Stimulated activated CD4-positive, alpha-beta T cell treated with anti-CD3 and anti-CD28 coated beads, Interleukin-4, amount 100 ng/mL, for 1 hour (primary cell): ENCODE results near the gene PRKCE.

ENCODE experiments used
- DNase-seq: peaks from one replicate; pipeline ENCODE4 v3.0.0-alpha.2; 2020

PRKCE gene

DNA sequence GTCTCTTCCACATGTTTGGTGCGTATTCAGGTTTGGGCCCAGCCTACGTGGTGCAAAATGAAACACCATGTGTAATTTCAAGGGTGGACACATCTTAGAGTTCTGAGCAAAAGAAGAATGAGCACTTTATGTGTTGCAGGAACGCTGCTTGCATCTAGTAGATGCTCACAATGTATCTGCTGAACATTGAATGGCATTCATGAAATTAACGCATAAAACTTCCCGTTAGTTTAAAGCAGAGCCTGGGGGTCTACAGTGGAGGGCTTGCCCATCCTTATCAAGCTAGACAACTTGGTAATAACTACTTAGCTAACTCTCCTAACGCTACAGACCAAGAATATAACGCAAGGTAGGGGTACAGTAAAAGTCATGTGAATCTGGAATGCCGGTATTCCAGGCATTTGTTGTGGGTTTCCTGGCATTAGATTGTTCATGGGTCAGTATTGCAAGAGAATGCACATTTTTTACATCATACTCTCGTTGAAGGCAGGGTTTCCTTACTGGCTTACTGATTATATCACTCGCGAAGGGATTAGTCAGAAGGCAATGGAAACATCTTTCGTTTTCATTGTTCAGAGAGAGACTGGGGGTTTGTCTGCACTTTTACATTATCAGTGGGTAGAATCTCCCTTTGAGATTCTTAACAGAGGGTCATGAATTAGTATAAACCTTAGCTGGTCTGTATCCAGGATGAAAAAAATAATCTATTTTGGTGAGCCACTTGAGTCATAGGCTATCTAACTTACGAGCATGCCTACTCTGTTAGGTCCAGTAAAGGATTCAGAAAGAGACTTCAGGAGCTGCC is 416.2 kb downstream of the PRKCE start:
- no peak for DNase-seq

DNA sequence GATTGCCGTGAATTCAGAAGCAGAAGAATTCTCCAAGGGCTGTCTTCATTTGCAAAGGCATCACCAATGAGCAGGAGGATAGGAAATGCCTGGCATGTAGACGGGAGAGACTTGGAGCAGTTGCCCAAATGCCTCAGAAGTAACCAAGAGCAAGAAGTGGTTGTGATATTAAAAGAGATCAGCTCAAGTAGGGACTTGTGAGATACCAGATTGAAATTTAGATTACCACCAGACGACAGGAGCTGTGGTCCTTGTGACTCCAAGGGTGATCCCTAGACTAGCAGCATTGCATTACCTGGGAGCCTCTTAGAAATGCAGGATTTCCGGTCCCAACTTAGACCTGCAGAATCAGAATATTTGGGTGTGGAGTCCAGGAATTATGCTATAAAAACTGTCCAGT is 417.2 kb downstream of the PRKCE start:
- no peak for DNase-seq

DNA sequence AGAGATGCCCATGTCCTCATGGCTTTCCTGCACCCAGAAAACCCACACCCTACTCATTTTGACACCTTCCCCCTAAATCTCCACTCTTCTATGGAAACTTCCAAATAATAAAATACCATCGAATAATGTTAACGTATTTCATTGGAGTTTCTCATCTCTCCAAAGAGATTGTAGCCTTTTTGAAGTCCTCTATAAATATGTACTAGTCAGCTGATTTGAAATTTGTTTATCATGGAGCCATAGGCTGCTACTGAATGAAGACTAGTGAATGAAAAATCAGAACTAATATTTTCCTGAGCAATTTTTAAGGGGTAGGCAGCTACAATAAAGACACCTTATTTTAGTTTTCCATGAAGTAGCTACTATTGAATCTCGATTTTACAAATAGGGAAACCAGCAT is 419.6 kb downstream of the PRKCE start:
- DNase-seq, result no peak

DNA sequence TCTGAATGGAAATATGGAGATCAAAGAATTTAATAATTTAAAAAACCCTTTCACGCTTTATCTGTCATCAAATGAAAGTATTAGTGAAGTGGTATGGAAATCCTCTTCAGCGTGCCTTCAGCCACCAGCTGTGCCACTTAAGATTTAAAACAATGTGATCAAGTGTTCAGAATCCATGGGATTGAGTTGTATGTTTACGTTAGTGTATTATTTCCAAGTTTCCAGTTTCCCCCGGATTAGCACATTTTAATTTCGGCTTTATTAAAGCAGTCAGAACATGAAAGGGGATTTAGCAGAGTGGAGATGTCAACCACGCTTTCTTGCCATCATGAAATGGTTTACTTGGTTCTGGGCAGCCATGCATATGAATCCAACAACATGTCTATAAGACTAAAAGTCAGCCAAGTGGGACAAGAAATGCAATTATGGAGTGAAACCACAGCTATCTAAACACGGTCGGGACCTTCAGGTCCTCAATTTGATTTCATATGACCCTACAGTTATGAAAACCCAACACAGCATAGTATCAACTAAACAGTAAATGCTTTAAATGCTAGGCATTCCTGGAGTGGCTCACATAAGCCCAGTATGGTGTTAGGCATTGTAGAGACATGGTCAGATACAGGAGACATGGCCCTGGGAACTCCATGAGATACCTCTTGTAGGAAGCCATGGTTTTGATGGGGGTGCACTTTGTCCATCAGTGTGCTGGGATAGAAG is 420.8 kb downstream of the PRKCE start:
- no peak for DNase-seq

DNA sequence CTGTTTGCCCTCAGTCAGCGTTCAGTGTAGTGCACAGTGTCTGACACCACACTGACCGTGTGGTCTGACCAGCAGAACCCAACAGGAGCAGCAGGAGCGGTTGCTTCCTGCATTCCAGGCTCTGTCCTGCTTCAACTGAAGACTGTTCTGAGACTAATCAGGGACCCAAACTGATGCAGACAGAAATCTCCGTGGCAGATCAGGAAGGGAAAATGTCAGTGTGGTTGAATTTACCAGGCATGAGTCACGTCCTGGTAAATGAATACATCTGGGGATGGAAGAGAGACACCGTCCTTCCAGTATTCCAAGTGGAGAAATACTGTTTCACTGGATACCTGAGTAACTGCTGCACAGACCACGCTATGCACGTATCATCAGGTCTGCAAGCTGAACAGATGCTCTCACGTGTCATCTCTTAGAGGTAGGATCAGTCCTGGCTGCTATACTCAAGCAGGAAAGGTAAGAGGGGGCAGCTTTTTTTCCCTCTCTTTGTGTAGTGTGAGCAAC is 422.1 kb downstream of the PRKCE start:
- no peak for DNase-seq

DNA sequence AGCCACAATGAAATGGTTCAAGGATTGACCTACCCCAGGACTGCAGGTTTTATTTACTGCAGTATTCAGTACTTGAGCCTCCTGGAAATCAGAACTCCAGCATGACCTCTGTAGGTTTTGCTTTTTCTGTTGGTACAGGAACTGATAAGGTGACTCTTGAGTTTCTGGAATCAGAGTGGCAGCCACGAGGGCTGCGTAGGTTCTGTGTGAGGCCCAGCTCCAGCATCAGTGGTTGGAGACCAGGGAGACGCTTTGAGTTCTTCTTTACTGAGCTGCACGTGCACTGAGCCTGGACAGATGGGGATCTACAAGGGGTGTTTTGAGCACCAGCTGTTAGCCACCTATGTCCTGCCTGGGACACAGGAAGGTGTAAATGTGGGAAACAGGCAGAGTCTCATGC is 423.0 kb downstream of the PRKCE start:
- DNase-seq, result no peak

DNA sequence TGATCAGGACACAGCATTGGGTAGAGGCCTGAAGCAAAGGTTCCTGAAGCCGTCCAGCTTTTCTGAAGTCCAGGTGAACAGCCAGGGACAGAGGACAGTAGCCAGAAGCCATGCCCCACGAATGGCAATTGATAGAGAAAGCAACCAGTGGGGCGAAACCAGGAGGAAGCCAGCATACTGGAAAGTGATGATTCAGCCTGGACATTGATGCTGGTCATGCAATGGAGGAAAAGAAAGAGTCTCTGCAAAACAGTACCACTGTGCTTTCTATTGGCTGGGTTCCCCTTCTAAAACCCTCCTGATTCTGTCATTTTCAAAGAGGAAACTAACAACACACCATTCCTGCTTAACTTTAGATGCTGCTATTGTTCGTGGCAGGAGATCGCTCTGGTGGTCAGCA is 424.4 kb downstream of the PRKCE start:
- DNase-seq, result no peak

DNA sequence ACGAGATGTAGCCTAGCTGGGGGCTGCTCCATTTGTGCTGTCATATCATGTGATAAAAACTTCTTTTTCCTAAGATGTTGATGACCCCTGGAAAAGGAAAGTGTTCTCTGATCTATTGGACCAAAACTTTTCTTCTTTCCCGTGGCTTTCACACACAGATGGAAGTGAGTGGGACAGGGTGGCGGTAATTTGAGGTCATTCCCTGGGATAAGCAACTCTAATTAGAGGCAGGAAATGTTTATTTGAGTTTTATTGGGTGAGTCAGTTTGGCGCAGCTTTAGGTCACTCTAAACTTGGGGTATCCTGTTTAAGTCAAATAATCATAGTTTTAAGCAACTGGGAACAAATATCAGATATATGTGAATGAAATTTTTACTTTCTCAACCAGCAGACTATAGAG is 424.8 kb downstream of the PRKCE start:
- no peak for DNase-seq

DNA sequence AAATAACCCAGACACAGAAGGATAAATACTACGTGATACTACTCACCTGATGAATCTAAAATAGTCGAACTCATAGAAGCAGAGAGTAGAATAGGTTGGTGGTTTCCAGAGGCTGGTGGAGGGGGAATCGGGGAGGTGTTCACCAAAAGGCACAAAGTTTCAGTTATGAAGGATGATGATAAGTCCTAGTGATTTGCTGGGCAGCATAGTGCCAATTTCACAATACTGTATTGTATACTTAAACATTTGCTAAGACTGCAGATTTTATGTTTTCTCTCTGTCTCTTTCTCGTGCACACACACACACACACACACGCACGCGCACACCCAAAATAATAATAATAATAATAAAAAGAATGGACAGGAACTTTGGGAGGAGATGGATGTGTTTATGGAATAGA is 425.4 kb downstream of the PRKCE start:
- DNase-seq, result no peak

DNA sequence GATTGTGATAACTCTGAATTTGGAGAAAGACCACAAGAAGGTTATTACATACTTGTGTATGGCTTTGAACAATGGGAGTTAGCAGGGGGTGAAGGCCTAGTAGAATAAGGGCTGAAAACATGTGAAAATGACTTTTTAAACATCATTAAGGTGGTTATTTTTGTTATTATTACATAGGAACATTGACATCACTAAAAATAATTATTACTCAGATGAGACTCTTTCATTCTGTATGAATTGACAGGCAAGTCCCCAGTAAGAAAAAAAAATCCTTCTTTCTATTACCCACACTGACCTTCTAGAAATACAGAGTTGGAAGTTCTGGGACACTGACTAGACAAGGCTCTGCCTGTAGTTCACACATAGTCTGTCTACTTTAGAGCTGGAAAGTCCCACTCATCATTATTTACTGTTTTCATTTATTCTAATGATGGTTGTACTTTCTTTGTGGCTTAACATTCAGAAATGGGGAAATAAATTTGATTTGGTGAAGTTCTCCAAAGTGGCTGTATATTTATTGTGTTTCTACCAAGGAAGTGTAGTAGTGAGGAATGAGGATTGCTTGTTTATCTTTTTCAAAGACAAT is 426.1 kb downstream of the PRKCE start:
- no peak for DNase-seq

DNA sequence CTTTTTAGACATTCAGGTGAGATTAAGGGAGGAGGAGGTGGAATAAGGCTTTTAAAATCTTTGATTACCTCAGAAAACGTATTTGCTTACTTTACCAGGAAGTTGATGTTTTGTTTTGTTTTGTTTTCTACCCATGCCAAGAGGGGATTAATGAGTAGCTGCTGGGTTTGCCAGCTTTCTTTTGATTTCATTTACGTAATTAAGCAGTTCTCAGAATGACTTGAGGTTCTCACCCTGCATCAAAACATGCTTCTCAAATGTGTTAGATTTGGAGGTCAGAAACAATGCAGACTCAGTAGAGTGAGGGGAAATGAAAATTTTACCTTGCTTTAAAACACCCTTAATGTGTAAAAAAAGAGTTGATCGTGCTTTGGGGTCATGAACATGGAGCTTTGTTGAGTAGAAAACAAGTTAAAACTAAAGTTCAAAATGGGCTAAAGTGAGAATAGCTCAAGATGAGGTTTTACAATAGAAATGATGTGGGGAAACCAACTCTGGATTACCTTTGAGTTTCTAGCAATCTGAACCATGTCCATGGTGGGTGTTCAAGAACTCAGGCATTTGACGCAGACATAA is 428.6 kb downstream of the PRKCE start:
- DNase-seq, result no peak

DNA sequence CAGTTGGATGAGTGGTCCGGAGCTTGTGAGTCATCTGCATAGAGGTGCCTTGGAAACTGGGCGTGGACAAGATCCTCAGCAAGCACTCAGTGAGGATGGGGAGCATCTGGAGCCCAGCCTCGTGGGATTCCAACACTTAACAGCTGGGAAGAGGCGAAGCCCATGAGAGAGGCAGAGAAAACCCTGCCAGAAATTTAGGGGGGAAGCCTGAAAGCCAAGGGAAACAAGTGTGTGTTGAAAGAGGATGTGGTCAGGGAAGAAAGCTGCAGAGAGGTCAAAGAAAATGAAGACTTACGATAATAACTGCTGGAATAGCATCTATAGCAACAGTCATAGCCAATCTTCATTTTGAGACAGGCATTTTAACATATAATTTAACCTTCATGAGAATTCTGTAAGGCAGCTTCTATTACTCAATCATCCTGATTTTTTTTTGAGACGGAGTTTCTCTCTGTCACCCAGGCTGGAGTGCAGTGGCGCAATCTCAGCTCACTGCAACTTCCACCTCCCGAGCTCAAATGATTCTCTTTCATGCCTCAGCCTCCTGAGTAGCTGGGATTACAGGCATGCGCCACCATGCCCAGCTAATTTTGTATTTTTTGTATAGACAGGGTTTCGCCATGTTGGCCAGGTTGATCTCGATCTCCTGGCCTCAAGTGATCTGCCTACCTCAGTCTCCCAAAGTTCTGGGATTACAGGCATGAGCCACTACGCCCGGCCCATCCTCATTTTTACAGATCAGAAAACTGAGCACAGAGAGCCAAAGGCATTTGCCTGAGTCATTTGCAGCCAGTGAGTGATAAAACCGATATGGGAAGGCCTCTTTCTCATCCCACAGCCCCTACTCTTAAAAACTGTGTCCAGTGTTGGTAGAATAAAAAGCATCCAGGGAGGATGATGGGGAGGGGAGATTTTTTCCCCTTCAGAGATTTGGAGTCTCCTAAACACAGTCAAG is 431.3 kb downstream of the PRKCE start:
- DNase-seq, result no peak

DNA sequence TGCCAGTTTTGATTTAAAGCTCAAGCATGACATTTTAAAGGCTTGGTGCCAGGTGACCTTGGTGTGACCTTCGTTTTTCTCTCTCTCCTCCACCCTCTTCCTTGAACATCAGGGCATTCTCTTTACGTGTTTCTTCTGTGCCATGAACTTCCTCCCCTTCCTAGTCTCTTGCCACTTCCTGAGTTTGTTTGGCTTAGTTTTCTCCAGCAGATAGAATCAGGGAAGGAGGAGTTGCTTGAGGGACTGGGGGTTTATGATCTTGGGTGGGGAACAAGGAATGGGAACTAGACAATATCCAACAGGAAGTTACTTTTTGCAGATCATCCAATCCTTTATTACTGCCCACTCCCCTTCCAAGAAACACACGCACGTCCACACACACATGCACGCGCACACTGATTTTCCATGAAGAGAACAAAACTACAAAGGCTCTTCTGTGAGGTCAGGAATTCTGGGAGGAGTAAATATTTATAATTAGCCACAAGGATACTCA is 435.1 kb downstream of the PRKCE start:
- DNase-seq, result no peak

DNA sequence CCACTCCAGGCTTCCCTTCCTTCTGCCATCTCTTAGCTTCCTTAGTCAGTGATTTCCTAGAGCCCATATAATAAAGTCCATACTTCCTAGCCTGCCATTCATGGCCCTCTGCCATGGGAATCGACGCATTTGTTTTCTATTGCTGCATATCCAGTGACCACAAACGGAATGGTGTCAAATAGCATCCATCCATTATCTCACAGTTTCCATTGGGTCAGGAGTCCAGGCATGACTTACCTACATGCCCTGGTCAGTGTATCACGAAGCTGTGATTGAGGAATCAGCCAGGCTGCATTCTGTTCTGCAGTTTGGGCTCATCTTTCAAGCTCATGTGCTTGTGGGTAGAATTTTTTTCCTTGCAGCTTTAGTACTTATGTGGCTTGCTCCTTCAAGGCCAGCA is 436.0 kb downstream of the PRKCE start:
- no peak for DNase-seq

DNA sequence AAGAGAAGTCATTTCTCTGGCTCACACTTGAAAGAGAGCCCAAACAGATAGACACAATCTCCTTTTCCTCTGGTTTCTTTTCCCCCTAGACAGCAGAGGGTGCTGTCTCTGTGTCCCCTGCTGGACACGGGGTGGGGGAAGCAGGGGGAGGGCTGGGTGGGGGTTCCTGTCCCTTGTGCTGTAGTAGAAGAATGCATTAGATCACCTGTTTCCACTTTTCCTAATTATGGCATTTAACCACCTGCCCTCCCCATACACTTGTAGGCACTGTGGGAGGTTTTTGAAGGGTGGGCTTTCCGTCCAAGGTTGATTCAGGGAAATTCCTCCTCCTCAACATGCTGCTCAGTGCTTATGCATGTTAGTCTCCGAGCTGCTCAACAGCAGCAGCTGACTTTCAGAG is 439.5 kb downstream of the PRKCE start:
- no peak for DNase-seq

DNA sequence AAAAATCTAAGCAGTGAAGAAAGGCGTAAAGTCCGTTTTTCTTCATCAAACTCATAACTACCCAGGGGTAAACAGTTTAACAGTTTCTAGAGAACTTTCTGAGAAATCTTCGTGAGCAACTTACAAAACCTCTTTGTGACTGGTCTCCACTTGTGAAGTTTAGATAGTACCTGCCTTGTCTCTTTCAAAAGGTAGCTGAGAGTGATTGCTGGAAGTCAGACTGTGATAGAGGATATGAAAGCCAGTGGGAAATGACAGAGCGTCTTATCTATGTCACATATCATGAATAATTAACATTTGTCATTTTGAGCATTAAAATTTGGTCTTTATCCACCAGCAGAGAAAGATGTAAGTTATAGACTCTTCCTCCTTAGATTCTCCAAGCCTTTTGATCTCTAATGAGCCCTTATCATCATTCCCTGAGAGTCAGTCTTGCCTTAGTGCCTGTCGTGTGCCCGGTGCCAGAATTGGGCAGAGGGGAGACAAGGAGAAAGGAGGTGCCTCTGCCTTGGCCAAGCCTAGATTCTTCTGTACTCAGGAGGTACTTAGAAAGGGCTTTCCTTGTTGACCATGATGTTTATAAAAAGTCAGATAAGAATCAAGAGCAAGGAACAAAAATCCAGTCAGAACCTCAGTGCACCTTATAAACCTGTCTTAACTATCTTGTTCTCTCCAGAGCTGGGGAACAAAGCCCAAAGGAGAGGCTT is 440.6 kb downstream of the PRKCE start:
- DNase-seq, result no peak

DNA sequence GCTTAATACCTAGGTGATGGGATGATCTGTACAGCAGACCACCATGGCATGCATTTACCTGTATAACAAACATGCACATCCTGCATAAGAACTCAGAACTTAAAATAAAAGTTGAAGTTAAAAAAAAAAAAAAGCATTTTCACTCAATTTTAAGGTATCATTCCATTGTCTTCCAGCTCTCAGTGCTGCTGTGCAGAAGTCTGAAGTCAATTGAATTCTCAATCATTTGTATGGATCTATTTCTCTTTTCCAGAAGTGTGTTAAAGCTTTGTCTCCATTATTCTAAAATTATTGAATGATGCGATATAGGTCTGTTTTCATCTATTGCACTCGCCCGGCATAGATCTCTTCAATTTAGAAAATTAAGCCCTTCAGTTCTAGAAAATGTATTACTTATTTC is 443.2 kb downstream of the PRKCE start:
- no peak for DNase-seq

DNA sequence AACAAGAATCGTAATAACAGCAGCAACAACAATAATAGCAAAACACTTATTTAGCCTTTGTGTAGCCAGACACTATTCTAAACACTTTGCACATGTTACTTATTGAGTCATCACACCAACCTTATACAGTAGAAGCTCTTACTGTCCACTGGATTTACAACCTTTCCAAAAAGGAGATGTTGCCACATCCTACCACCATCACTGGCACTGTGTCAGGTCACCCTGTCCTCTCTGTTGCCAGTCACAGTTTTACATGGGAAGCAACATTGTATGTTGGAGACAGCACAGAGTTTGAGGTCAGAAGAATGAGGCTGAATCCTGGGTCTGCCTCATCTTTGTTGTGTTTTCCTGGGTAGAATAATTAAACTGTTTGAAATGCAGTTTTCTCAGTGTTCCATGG is 444.4 kb downstream of the PRKCE start:
- no peak for DNase-seq

DNA sequence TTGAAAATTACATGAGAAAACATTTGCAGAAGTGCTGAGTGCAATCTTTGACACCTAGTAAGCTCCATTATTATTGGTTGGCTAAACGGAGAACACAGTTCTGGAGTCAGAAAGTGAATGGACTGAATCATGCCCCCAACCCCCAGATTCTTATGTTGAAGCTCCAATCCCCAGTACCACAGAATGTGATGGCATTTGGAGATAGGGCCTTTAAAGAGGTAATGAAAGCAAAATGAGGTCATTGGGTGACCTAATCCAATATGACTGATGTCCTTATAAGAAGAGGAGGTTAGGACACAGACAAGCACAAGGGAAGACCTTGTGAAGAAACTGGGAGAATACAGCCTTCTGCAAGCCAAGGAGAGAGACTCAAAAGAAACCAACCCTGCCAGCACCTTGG is 444.8 kb downstream of the PRKCE start:
- DNase-seq, result no peak

DNA sequence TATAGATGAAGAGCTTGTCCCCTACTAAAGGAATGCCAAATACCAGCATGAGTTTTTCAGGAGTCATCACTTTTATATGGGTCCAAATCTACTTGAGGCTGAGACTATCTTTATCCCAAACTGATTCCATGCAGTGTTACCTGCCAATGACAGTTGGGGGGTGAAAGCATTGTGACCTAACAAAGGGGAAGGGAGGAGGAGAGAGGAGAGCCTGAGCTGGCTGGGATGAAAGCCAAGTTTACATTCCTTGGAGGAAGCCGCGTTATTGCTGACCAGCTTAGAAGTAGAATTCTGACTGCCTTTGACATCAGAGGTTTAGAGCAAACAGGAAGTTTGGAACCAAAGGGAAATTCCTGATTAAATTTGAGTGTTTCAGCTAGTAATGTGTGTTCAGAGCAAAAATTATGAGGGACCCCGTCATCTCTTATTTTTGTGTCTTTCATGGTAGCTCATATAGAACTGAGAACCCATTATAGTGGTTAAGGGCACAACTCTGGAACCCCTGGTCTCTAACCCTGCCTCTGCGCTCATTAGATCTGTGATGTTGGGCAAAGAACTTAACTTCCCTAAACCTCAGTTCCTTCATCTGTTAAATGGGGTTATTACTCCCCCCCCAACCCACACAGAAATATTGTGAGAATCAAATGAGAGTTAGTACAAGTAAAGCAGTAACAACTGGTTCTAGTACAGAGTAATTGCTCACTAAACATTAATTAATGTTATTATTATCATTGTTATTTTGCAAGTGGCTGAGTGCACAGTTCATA is 446.4 kb downstream of the PRKCE start:
- no peak for DNase-seq

DNA sequence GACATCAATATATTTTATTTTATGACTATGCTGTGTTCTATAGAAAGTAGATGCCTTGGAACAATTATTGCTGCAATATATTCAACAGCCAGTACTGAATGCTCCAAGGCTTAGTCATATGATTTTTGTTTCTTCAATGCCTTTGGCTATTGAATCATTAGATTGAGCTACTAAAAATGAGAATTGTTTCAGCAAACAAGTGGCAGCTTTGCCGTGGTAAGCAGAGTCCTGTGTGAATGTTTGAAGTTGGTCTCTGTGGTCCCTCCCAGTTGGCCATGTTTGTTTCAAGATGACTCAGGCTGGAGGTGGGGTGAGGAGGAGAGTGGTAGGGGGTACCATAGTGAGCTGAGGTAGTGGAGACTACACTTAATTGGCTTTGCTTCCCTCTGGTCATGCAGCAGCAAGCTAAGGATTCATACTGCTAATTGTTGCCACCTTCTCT is 447.2 kb downstream of the PRKCE start:
- no peak for DNase-seq
